ENCODE measurements around the gene CYP4B1.

The CYP4B1 gene

GRCh38 chr1:46774297-46774696, 24.5 kb upstream of the CYP4B1 start:
- no peak for TF ChIP-seq POLR2AphosphoS5 (IDR thresholded peaks at IDR 0.05; ENCODE audit: low read depth, low read length)
- TF ChIP-seq FOXP2 (optimal IDR thresholded peaks at IDR 0.05; ENCODE audit: borderline replicate concordance, extremely low read depth, extremely low read length, insufficient read depth): no peak
- TF ChIP-seq TAF1 (IDR thresholded peaks at IDR 0.05; ENCODE audit: borderline replicate concordance, insufficient read depth, low read length): no peak
- no peak for TF ChIP-seq SIN3A (IDR thresholded peaks at IDR 0.05; ENCODE audit: borderline replicate concordance, insufficient read depth, low read length)
- TF ChIP-seq, protein P1, sequence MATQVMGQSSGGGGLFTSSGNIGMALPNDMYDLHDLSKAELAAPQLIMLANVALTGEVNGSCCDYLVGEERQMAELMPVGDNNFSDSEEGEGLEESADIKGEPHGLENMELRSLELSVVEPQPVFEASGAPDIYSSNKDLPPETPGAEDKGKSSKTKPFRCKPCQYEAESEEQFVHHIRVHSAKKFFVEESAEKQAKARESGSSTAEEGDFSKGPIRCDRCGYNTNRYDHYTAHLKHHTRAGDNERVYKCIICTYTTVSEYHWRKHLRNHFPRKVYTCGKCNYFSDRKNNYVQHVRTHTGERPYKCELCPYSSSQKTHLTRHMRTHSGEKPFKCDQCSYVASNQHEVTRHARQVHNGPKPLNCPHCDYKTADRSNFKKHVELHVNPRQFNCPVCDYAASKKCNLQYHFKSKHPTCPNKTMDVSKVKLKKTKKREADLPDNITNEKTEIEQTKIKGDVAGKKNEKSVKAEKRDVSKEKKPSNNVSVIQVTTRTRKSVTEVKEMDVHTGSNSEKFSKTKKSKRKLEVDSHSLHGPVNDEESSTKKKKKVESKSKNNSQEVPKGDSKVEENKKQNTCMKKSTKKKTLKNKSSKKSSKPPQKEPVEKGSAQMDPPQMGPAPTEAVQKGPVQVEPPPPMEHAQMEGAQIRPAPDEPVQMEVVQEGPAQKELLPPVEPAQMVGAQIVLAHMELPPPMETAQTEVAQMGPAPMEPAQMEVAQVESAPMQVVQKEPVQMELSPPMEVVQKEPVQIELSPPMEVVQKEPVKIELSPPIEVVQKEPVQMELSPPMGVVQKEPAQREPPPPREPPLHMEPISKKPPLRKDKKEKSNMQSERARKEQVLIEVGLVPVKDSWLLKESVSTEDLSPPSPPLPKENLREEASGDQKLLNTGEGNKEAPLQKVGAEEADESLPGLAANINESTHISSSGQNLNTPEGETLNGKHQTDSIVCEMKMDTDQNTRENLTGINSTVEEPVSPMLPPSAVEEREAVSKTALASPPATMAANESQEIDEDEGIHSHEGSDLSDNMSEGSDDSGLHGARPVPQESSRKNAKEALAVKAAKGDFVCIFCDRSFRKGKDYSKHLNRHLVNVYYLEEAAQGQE (IDR thresholded peaks at IDR 0.05; ENCODE audit: insufficient read depth in 1 of 2, low read depth in 2 of 2, low read length in 2 of 2): no peak

GRCh38 chr1:46784666-46785065, 14.2 kb upstream of the CYP4B1 start:
- TF ChIP-seq, protein P1 (IDR thresholded peaks at IDR 0.05; ENCODE audit: insufficient read depth in 1 of 2, low read depth in 2 of 2, low read length in 2 of 2): no peak
- TF ChIP-seq FOXP2 (optimal IDR thresholded peaks at IDR 0.05; ENCODE audit: borderline replicate concordance, extremely low read depth, extremely low read length, insufficient read depth): no peak
- no peak for TF ChIP-seq TAF1 (IDR thresholded peaks at IDR 0.05; ENCODE audit: borderline replicate concordance, insufficient read depth, low read length)
- no peak for TF ChIP-seq POLR2AphosphoS5 (IDR thresholded peaks at IDR 0.05; ENCODE audit: low read depth, low read length)
- TF ChIP-seq SIN3A (IDR thresholded peaks at IDR 0.05; ENCODE audit: borderline replicate concordance, insufficient read depth, low read length): no peak

- no peak for TF ChIP-seq TAF1 (IDR thresholded peaks at IDR 0.05; ENCODE audit: borderline replicate concordance, insufficient read depth, low read length)
- no peak for TF ChIP-seq SIN3A (IDR thresholded peaks at IDR 0.05; ENCODE audit: borderline replicate concordance, insufficient read depth, low read length)
- TF ChIP-seq, protein P1 (IDR thresholded peaks at IDR 0.05; ENCODE audit: insufficient read depth in 1 of 2, low read depth in 2 of 2, low read length in 2 of 2): no peak
- TF ChIP-seq FOXP2 (optimal IDR thresholded peaks at IDR 0.05; ENCODE audit: borderline replicate concordance, extremely low read depth, extremely low read length, insufficient read depth): no peak
- TF ChIP-seq POLR2AphosphoS5 (IDR thresholded peaks at IDR 0.05; ENCODE audit: low read depth, low read length): no peak
These were observed 8.3 kb upstream of the CYP4B1 start for GRCh38 chr1:46790446-46791101.

DNA sequence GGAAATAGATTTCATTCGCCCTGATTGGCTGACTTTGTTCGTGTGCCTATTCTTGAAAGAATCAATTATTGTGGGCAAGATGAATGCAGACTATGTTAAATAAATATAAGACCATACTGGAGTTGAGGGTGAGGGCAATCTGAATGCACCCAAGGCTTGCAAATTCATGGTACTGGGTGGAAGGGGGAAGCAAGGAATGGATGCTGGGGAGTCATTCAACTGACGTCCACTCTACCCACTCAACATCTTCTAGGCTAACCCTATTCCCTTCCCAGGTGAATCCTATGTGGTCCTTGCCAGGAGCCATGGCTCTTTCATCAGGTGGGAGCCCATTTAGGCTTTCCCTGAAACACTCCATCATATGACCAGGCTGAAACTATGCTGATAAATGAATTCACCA, 5.7 kb upstream of the CYP4B1 start:
- TF ChIP-seq FOXP2 (optimal IDR thresholded peaks at IDR 0.05; ENCODE audit: borderline replicate concordance, extremely low read depth, extremely low read length, insufficient read depth): no peak
- TF ChIP-seq TAF1 (IDR thresholded peaks at IDR 0.05; ENCODE audit: borderline replicate concordance, insufficient read depth, low read length): no peak
- no peak for TF ChIP-seq POLR2AphosphoS5 (IDR thresholded peaks at IDR 0.05; ENCODE audit: low read depth, low read length)
- TF ChIP-seq, protein P1 (IDR thresholded peaks at IDR 0.05; ENCODE audit: insufficient read depth in 1 of 2, low read depth in 2 of 2, low read length in 2 of 2): no peak
- TF ChIP-seq SIN3A (IDR thresholded peaks at IDR 0.05; ENCODE audit: borderline replicate concordance, insufficient read depth, low read length): no peak

Data from PFSK-1 (cell line).